HL-60 (cell line): ENCODE results near the gene BPIFB2.

Experiments used
- DNase-seq, 2 experiments: peaks; one replicate each; pipeline ENCODE4 v3.0.0-alpha.2; 2010 to 2020; ENCODE audit warnings: low read depth in 1 of 2, low spot score in 1 of 2
- H3K27ac ChIP-seq: fragments of 250-450 bp; sonication (Bioruptor Pico); replicated peaks from 2 replicates; pipeline ENCODE4 v1.5.1; 2020; ENCODE audit warnings: mild to moderate bottlenecking, moderate library complexity
- H3K27me3 ChIP-seq: fragments of 250-450 bp; sonication (Bioruptor Pico); 2 replicates; pipeline ENCODE4 v1.5.1; 2021; ENCODE audit warnings: mild to moderate bottlenecking, moderate library complexity; ENCODE audit not compliant: insufficient read depth, poor library complexity, severe bottlenecking
- H3K4me3 ChIP-seq: replicated peaks from 2 replicates; pipeline ENCODE4 v1.5.1; 2011; ENCODE audit warnings: mild to moderate bottlenecking, control low read depth, low read length; ENCODE audit not compliant: insufficient read depth
- GABPA ChIP-seq: IDR thresholded peaks from 2 replicates; pipeline ENCODE4 v1.6.1; 2012; ENCODE audit warnings: low read depth
- POLR2AphosphoS5 ChIP-seq: IDR thresholded peaks from 2 replicates; pipeline ENCODE4 v1.6.1; 2012; ENCODE audit warnings: low read depth
- SPI1 ChIP-seq: IDR thresholded peaks from 2 replicates; pipeline ENCODE4 v1.6.1; 2012; ENCODE audit warnings: low read depth, mild to moderate bottlenecking, borderline replicate concordance
- TF ChIP-seq, protein P1 (sequence below): IDR thresholded peaks from 2 replicates; pipeline ENCODE4 v1.6.1; 2012; ENCODE audit warnings: low read depth; ENCODE audit not compliant: insufficient replicate concordance
- TF ChIP-seq, protein P2 (sequence below): IDR thresholded peaks from one replicate; pipeline ENCODE4 v1.5.1; 2011; ENCODE audit warnings: low read length, control low read depth, inconsistent platforms; ENCODE audit not compliant: insufficient read depth

BPIFB2 gene

DNA sequence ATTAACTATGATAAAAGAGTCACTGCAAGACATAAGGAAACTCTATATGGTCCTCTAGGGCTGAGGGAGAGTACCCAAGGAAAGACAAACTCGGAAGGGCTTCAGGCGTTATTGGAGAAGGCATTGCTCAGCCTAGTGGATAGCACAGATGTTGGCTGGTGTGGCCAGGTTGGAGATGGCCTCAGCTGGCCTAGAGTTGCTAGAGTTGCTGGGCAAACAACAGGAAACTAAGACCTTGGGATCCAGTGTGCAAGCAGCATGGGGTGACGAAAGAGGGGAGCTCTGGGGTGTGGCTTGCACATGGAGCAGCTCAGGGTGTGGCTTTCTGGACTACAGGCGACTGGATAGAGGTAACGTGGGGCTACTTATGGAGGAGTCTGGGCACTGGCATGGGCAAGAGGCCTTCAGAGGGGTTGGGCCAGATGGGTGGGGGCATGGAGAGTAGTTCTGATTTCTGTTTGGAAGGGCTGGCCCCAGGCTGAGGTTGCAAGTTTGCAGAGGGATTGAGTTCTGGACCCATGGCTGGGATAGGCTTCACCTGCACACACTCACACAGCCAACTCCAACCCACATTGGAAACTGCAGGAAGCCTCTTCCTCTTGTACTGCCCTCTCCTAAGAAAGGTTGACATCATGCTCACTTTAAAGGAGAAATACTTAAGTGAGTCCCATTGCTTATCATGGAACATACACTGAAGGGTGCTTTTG is 18.7 kb downstream of the BPIFB2 start:
- no peak for DNase-seq

DNA sequence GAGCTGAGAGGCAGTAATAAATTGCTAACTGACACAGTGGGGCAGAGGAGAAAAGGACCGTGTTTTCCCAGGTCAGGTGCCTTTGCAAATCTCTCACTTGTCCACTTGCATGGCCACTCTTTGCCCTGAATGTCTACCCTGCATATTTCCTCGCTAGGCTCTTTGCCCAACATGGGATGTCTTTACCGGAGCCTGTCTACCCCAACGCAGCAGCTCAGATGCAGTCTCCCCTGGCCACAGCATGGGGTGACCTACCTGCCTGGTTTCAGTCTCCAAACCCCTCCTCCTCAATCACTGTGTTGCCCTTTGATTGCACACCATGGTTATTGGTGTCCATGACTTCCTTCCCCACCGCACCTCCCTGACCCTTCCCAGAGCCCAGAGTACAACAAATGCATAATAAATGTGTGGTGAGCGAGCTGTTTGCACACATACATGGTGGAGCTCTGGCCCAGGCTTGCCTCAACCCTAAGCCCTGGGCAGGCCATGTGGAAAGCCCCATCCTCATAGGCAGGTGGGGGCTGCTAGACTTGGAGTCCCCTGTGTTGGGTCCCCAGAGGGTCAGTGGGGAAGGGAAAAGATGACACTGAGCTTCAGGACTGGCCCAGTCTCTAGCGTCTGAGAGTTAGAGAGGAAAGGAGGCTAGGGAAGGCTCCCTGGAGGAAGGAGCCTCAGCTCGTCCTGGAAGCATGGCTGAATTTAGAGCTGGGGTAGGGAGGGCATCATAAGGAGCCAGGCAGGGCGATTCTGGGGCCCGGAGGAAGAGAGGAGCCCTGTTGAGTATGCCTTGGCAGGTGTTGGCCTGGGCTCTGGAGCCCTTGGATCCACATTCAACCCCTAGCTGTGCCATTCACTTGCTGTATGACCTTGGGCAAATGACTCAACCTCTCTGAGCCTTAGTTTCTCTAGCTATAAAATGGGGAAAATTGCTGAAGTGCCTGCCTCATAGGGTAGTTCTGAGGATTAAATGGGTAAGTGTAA is 19.6 kb downstream of the BPIFB2 start:
- Histone ChIP-seq H3K27me3 (no peaks in the 10 kb centered on the region), H3K4me3 (no peak overlapping the region), H3K27ac (no peak overlapping the region)
- TF ChIP-seq, protein P1, sequence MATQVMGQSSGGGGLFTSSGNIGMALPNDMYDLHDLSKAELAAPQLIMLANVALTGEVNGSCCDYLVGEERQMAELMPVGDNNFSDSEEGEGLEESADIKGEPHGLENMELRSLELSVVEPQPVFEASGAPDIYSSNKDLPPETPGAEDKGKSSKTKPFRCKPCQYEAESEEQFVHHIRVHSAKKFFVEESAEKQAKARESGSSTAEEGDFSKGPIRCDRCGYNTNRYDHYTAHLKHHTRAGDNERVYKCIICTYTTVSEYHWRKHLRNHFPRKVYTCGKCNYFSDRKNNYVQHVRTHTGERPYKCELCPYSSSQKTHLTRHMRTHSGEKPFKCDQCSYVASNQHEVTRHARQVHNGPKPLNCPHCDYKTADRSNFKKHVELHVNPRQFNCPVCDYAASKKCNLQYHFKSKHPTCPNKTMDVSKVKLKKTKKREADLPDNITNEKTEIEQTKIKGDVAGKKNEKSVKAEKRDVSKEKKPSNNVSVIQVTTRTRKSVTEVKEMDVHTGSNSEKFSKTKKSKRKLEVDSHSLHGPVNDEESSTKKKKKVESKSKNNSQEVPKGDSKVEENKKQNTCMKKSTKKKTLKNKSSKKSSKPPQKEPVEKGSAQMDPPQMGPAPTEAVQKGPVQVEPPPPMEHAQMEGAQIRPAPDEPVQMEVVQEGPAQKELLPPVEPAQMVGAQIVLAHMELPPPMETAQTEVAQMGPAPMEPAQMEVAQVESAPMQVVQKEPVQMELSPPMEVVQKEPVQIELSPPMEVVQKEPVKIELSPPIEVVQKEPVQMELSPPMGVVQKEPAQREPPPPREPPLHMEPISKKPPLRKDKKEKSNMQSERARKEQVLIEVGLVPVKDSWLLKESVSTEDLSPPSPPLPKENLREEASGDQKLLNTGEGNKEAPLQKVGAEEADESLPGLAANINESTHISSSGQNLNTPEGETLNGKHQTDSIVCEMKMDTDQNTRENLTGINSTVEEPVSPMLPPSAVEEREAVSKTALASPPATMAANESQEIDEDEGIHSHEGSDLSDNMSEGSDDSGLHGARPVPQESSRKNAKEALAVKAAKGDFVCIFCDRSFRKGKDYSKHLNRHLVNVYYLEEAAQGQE = no peak
- TF ChIP-seq, protein P2, sequence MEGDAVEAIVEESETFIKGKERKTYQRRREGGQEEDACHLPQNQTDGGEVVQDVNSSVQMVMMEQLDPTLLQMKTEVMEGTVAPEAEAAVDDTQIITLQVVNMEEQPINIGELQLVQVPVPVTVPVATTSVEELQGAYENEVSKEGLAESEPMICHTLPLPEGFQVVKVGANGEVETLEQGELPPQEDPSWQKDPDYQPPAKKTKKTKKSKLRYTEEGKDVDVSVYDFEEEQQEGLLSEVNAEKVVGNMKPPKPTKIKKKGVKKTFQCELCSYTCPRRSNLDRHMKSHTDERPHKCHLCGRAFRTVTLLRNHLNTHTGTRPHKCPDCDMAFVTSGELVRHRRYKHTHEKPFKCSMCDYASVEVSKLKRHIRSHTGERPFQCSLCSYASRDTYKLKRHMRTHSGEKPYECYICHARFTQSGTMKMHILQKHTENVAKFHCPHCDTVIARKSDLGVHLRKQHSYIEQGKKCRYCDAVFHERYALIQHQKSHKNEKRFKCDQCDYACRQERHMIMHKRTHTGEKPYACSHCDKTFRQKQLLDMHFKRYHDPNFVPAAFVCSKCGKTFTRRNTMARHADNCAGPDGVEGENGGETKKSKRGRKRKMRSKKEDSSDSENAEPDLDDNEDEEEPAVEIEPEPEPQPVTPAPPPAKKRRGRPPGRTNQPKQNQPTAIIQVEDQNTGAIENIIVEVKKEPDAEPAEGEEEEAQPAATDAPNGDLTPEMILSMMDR = no peak
- no peak for TF ChIP-seq GABPA
- TF ChIP-seq SPI1 = no peak
- no peak for TF ChIP-seq POLR2AphosphoS5
- no peak for DNase-seq

More for the DNA sequence above, 18.7 kb downstream of the BPIFB2 start:
- TF ChIP-seq, protein P1 = no peak
- TF ChIP-seq, protein P2 = no peak
- TF ChIP-seq POLR2AphosphoS5 (no peak), SPI1 (no peak), GABPA (no peak)
- Histone ChIP-seq H3K27ac (no peak overlapping the region), H3K4me3 (no peak overlapping the region), H3K27me3 (no peaks in the 10 kb centered on the region)

DNA sequence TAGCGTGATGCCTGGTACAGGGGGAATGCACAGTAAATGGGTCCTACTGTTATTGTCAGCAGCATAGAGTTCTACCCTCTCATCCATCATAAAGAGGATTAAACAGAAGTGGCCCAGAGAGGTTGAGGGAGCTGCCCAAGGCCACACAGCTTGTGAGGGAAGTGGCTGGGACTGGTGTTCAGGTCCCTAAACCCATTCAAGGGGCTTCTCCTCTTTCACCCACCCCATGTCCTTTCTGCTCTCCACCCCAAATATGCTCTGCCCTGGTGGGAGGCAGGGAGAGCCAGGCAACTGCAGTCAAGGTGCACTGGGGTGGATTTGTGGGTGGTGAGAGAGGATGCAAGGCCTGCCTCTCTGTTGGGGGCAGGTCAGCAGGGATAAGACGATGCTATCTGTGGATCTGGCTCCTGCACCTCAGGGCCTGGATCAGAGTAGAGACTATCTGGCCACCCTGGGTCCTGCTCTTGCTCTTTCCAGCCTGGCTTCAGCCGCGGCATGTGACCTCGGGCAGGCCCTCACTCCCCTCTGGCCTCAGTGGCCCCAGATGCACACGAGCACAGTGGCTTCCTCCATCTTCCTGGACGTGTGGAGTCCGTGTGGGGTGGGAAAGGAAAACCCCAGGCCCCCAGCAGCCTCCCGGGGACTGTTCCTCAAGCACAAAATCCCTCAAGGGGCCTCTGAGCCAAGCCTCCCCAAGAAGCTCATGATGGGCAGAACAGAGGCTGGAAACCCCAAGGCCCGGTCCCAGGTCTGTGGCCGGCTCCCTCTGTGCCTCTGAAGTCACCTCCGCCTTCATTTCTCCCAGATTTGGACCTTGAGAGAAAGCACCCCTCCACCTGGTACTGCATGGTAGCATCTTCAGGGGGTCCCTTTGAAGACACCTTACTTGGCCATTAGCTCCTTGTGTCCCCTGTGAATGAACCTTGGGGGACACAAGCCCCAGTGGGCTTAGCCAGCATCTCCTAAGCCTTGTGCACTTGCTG is 20.6 kb downstream of the BPIFB2 start:
- Histone ChIP-seq H3K27ac (no peak overlapping the region), H3K27me3 (no peaks in the 10 kb centered on the region), H3K4me3 (no peak overlapping the region)
- DNase-seq = no peak
- TF ChIP-seq SPI1 (no peak), POLR2AphosphoS5 (no peak), GABPA (no peak)
- TF ChIP-seq, protein P1 = no peak
- TF ChIP-seq, protein P2 = no peak
